GM18526 (cell line): ENCODE results near the gene MINAR2.

Experiments
- POLR2A ChIP-seq: IDR thresholded peaks from 3 replicates; pipeline ENCODE4 v1.6.1; 2011; ENCODE audit not compliant: insufficient read length; ENCODE audit errors: extremely low read depth

MINAR2 gene

GRCh38 chr5:129747572-129748407 lies at the start of gene MINAR2:
TSS of gene MINAR2 (plus strand) at chr5:129748094. CDS start at chr5:129748191, 97 bp downstream.
- no peak for TF ChIP-seq POLR2A

- TF ChIP-seq POLR2A: no peak
These were observed 49.2 kb upstream of the MINAR2 start for GRCh38 chr5:129698661-129699060.

- TF ChIP-seq POLR2A: no peak
These were observed 31.7 kb upstream of the MINAR2 start for GRCh38 chr5:129716235-129716634.

- no peak for TF ChIP-seq POLR2A
These were observed 31.2 kb upstream of the MINAR2 start for GRCh38 chr5:129716651-129717050.

GRCh38 chr5:129717751-129718310 lies 30.1 kb upstream of the MINAR2 start:
- no peak for TF ChIP-seq POLR2A

- no peak for TF ChIP-seq POLR2A
These were observed 29.3 kb upstream of the MINAR2 start for GRCh38 chr5:129718471-129719090.

- TF ChIP-seq POLR2A: no peak
These were observed 23.7 kb upstream of the MINAR2 start for GRCh38 chr5:129724222-129724621.

- TF ChIP-seq POLR2A: no peak
These were observed 23.2 kb upstream of the MINAR2 start for GRCh38 chr5:129724647-129725046.

- TF ChIP-seq POLR2A: no peak
These were observed 8.1 kb upstream of the MINAR2 start for GRCh38 chr5:129739773-129740172.

- no peak for TF ChIP-seq POLR2A
These were observed 4.2 kb upstream of the MINAR2 start for GRCh38 chr5:129743541-129744187.

GRCh38 chr5:129745997-129746396 lies 1.9 kb upstream of the MINAR2 start:
- no peak for TF ChIP-seq POLR2A

GRCh38 chr5:129746876-129747275 lies 1.0 kb upstream of the MINAR2 start:
- TF ChIP-seq POLR2A: no peak

- TF ChIP-seq POLR2A: no peak
These were observed 1.3 kb downstream of the MINAR2 start for GRCh38 chr5:129748913-129749880.

GRCh38 chr5:129760636-129761325 lies 12.9 kb downstream of the MINAR2 start:
- no peak for TF ChIP-seq POLR2A
